ENCODE measurements around the gene PCNA.

DNA sequence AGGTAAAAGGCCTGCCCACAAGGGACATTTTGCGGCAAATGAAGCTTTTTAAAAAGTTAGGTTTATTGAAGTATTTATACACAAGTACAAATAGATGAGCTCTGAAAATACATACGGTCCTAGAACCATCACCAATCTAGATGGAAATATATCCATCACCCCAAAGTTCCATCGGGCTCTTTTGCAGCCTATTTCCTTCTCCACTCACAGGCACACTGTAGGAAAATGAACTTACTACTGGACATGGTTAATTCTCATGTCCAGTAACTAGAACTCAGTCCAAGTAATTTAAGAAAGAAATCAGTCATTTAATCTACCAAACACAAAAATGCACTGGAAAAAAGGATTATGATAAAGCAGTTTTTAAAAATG, 6.2 kb downstream of the PCNA start:
- TF ChIP-seq, protein P1, sequence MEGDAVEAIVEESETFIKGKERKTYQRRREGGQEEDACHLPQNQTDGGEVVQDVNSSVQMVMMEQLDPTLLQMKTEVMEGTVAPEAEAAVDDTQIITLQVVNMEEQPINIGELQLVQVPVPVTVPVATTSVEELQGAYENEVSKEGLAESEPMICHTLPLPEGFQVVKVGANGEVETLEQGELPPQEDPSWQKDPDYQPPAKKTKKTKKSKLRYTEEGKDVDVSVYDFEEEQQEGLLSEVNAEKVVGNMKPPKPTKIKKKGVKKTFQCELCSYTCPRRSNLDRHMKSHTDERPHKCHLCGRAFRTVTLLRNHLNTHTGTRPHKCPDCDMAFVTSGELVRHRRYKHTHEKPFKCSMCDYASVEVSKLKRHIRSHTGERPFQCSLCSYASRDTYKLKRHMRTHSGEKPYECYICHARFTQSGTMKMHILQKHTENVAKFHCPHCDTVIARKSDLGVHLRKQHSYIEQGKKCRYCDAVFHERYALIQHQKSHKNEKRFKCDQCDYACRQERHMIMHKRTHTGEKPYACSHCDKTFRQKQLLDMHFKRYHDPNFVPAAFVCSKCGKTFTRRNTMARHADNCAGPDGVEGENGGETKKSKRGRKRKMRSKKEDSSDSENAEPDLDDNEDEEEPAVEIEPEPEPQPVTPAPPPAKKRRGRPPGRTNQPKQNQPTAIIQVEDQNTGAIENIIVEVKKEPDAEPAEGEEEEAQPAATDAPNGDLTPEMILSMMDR (IDR thresholded peaks at IDR 0.05), result no peak
- TF ChIP-seq POLR2A (IDR thresholded peaks at IDR 0.05; ENCODE audit: low read depth), result no peak
- TF ChIP-seq POLR2AphosphoS5 (IDR thresholded peaks at IDR 0.05), result no peak
- TF ChIP-seq EP300 (IDR thresholded peaks at IDR 0.05), result no peak

Data from esophagus muscularis mucosa (tissue), 4 donors.